K562 (cell line): ENCODE results near the gene XIRP1.

Experiments used
- ATF2 ChIP-seq: sonication (generic); formaldehyde crosslinking; IDR thresholded peaks from 2 replicates; pipeline ENCODE4 v1.8.1; 2022; ENCODE audit warnings: missing genetic modification reagents
- BRD4 ChIP-seq: fragments of 200-600 bp; sonication (generic); IDR thresholded peaks from 2 replicates; pipeline ENCODE4 v1.6.1; 2017; ENCODE audit warnings: inconsistent platforms
- CTCF ChIP-seq, 3 experiments: IDR thresholded peaks in 2 of 3; conservative IDR thresholded peaks in 1 of 3; 2 replicates each; pipeline ENCODE4 v1.5.1; 2011 to 2012; ENCODE audit warnings: low read length in 3 of 3, mild to moderate bottlenecking in 3 of 3, control low read depth in 2 of 3, improper control_type of control experiment in 1 of 3, inconsistent platforms in 1 of 3, low read depth in 1 of 3, mixed read lengths in 1 of 3, moderate library complexity in 1 of 3; ENCODE audit not compliant: insufficient read depth in 2 of 3
- EP300 ChIP-seq: IDR thresholded peaks from 2 replicates; pipeline ENCODE4 v1.6.1; 2012; ENCODE audit warnings: low read length, improper control_type of control experiment
- ETV6 ChIP-seq, 3 experiments: fragments of 150-350 bp in 1 of 3; sonication (generic) in 1 of 3; formaldehyde crosslinking in 1 of 3; IDR thresholded peaks; 2 replicates each; pipeline versions ENCODE4 v1.6.1 to v1.8.0; 2014 to 2022; ENCODE audit warnings: borderline replicate concordance in 2 of 3, low read depth in 2 of 3, antibody characterized with exemption in 1 of 3, low read length in 1 of 3, mild to moderate bottlenecking in 1 of 3, missing genetic modification reagents in 1 of 3
- OTX1 ChIP-seq: fragments of 450-650 bp; formaldehyde crosslinking; IDR thresholded peaks from 2 replicates; pipeline ENCODE4 v1.4.0; 2022; ENCODE audit warnings: mild to moderate bottlenecking
- PTRF ChIP-seq: fragments of 450-650 bp; IDR thresholded peaks from 2 replicates; pipeline ENCODE4 v1.6.1; 2016; ENCODE audit warnings: mild to moderate bottlenecking, missing genetic modification characterization, missing compliant biosample characterization

GRCh38 chr3:39210078-39210477, 17.7 kb upstream of the XIRP1 start:
- no peak for TF ChIP-seq EP300
- TF ChIP-seq BRD4: no peak
- no peak for TF ChIP-seq ETV6 (IDR thresholded peaks at IDR 0.05; ENCODE audit: borderline replicate concordance in 1 of 2, low read depth in 2 of 2, low read length in 1 of 2)
- no peak for TF ChIP-seq ETV6 (CRISPR knock-in tag; IDR thresholded peaks at IDR 0.05; ENCODE audit: borderline replicate concordance)
- no peak for TF ChIP-seq ATF2 (CRISPR knock-in tag)
- no peak for TF ChIP-seq OTX1 (CRISPR knock-in tag)
- no peak for TF ChIP-seq PTRF (tag)
- TF ChIP-seq CTCF (IDR thresholded peaks at IDR 0.05 in 2 of 3, conservative IDR thresholded peaks at IDR 0.05 in 1 of 3; ENCODE audit: insufficient read depth in 2 of 3, low read depth in 1 of 3, low read length in 3 of 3): no peak
